GM18519 (cell line): ENCODE data around the gene AMBRA1.

Experiments used
- ATAC-seq: cut with Tn5 transposase; IDR thresholded peaks from one replicate; pipeline ENCODE4 v1.9.1; 2021; ENCODE audit warnings: mild to moderate bottlenecking, moderate library complexity; ENCODE audit not compliant: unreplicated experiment, low FRiP score

Gene AMBRA1

GRCh38 chr11:46480909-46481308 lies 112.9 kb downstream of the AMBRA1 start:
- ATAC-seq: no peak

- no peak for ATAC-seq
These were observed 113.6 kb downstream of the AMBRA1 start for GRCh38 chr11:46480166-46480726.

GRCh38 chr11:46479601-46480000 lies 114.2 kb downstream of the AMBRA1 start:
- ATAC-seq: no peak

- no peak for ATAC-seq
These were observed 115.6 kb downstream of the AMBRA1 start for GRCh38 chr11:46478196-46478595.

GRCh38 chr11:46477136-46477535 lies 116.7 kb downstream of the AMBRA1 start:
- no peak for ATAC-seq

GRCh38 chr11:46475926-46476545 lies 117.8 kb downstream of the AMBRA1 start:
- no peak for ATAC-seq

GRCh38 chr11:46475051-46475925 lies 118.5 kb downstream of the AMBRA1 start:
- ATAC-seq: no peak

- no peak for ATAC-seq
These were observed 121.2 kb downstream of the AMBRA1 start for GRCh38 chr11:46472662-46472994.

- no peak for ATAC-seq
These were observed 121.7 kb downstream of the AMBRA1 start for GRCh38 chr11:46471943-46472661.

- ATAC-seq: no peak
These were observed 123.9 kb downstream of the AMBRA1 start for GRCh38 chr11:46469926-46470325.

- ATAC-seq: no peak
These were observed 128.1 kb downstream of the AMBRA1 start for GRCh38 chr11:46465683-46466082.

- ATAC-seq: no peak
These were observed 130.0 kb downstream of the AMBRA1 start for GRCh38 chr11:46463701-46464421.

GRCh38 chr11:46461461-46461927 lies 132.3 kb downstream of the AMBRA1 start:
- ATAC-seq: no peak

- ATAC-seq: no peak
These were observed 135.3 kb downstream of the AMBRA1 start for GRCh38 chr11:46458491-46458890.

- no peak for ATAC-seq
These were observed 136.0 kb downstream of the AMBRA1 start for GRCh38 chr11:46457659-46458424.

GRCh38 chr11:46457021-46457420 lies 136.8 kb downstream of the AMBRA1 start:
- ATAC-seq: no peak

GRCh38 chr11:46456269-46457001 lies 137.4 kb downstream of the AMBRA1 start:
- no peak for ATAC-seq

- no peak for ATAC-seq
These were observed 138.0 kb downstream of the AMBRA1 start for GRCh38 chr11:46455834-46456233.
